GM19035 (cell line): ENCODE data around the gene NEU2.

Experiments used
- ATAC-seq: cut with Tn5 transposase; IDR thresholded peaks from one replicate; pipeline ENCODE4 v1.9.1; 2021; ENCODE audit not compliant: unreplicated experiment

The NEU2 gene

GRCh38 chr2:233032551-233033320 lies at the start of gene NEU2:
TSS of gene NEU2 (plus strand) at chr2:233032672. CDS start at chr2:233032672, 0 bp downstream.
- no peak for ATAC-seq

- no peak for ATAC-seq
Observed at GRCh38 chr2:232982926-232983668, 49.4 kb upstream of the NEU2 start.

- ATAC-seq = no peak
Observed at GRCh38 chr2:232983669-232984140, 48.8 kb upstream of the NEU2 start.

GRCh38 chr2:232984451-232985207 lies 47.8 kb upstream of the NEU2 start:
- no peak for ATAC-seq

- no peak for ATAC-seq
Observed at GRCh38 chr2:232986155-232986554, 46.3 kb upstream of the NEU2 start.

GRCh38 chr2:232993231-232993821 lies 39.1 kb upstream of the NEU2 start:
- ATAC-seq = no peak

- ATAC-seq = no peak
Observed at GRCh38 chr2:232994446-232994845, 38.0 kb upstream of the NEU2 start.

GRCh38 chr2:232997749-232998665 lies 34.5 kb upstream of the NEU2 start:
- no peak for ATAC-seq

- ATAC-seq = no peak
Observed at GRCh38 chr2:232998666-232998985, 33.8 kb upstream of the NEU2 start.

GRCh38 chr2:232999354-232999753 lies 33.1 kb upstream of the NEU2 start:
- ATAC-seq = no peak

- no peak for ATAC-seq
Observed at GRCh38 chr2:233000886-233001750, 31.4 kb upstream of the NEU2 start.

- no peak for ATAC-seq
Observed at GRCh38 chr2:233002829-233003657, 29.4 kb upstream of the NEU2 start.

- no peak for ATAC-seq
Observed at GRCh38 chr2:233003658-233004555, 28.6 kb upstream of the NEU2 start.

- no peak for ATAC-seq
Observed at GRCh38 chr2:233005096-233005495, 27.4 kb upstream of the NEU2 start.

- ATAC-seq = no peak
Observed at GRCh38 chr2:233006648-233007047, 25.8 kb upstream of the NEU2 start.

GRCh38 chr2:233007270-233007669 lies 25.2 kb upstream of the NEU2 start:
- no peak for ATAC-seq

GRCh38 chr2:233007739-233008138 lies 24.7 kb upstream of the NEU2 start:
- no peak for ATAC-seq
